RWPE2 (cell line): Measurements from ENCODE around the gene TMBIM1.

ENCODE experiments used
- ATAC-seq: fragments of 200-7000 bp; cut with Tn5 transposase; 3 replicates; pipeline ENCODE4 v1.9.1; 2021; ENCODE audit warnings: low read depth
- DNase-seq: peaks from one replicate; pipeline ENCODE4 v3.0.0-alpha.2; 2020; ENCODE audit warnings: low spot score
- H3K27ac ChIP-seq: fragments of 450-650 bp; 2 replicates; pipeline ENCODE4 v1.5.1; 2017; ENCODE audit warnings: mild to moderate bottlenecking; ENCODE audit not compliant: poor library complexity, severe bottlenecking
- H3K27me3 ChIP-seq: fragments of 250-450 bp; sonication (Bioruptor Pico); 2 replicates; pipeline ENCODE4 v1.5.1; 2021; ENCODE audit warnings: mild to moderate bottlenecking, moderate library complexity; ENCODE audit not compliant: insufficient read depth, poor library complexity, severe bottlenecking
- H3K36me3 ChIP-seq: fragments of 250-450 bp; sonication (Bioruptor Pico); 2 replicates; pipeline ENCODE4 v1.5.1; 2020; ENCODE audit warnings: low read depth, mild to moderate bottlenecking, moderate library complexity
- H3K4me1 ChIP-seq: fragments of 250-450 bp; sonication (Bioruptor Pico); 2 replicates; pipeline ENCODE4 v1.5.1; 2021; ENCODE audit warnings: mild to moderate bottlenecking, moderate library complexity; ENCODE audit not compliant: insufficient read depth, poor library complexity, severe bottlenecking
- H3K4me3 ChIP-seq: fragments of 250-450 bp; sonication (Bioruptor Pico); 2 replicates; pipeline ENCODE4 v1.5.1; 2021; ENCODE audit warnings: mild to moderate bottlenecking, moderate library complexity; ENCODE audit not compliant: severe bottlenecking
- H3K9me3 ChIP-seq: fragments of 250-450 bp; sonication (Bioruptor Pico); 2 replicates; pipeline ENCODE4 v1.5.1; 2021; ENCODE audit warnings: mild to moderate bottlenecking, moderate library complexity; ENCODE audit not compliant: severe bottlenecking
- CTCF ChIP-seq: fragments of 450-650 bp; IDR thresholded peaks from one replicate; pipeline ENCODE4 v1.5.1; 2017; ENCODE audit warnings: mild to moderate bottlenecking, moderate library complexity; ENCODE audit not compliant: poor library complexity, severe bottlenecking

Gene TMBIM1

DNA sequence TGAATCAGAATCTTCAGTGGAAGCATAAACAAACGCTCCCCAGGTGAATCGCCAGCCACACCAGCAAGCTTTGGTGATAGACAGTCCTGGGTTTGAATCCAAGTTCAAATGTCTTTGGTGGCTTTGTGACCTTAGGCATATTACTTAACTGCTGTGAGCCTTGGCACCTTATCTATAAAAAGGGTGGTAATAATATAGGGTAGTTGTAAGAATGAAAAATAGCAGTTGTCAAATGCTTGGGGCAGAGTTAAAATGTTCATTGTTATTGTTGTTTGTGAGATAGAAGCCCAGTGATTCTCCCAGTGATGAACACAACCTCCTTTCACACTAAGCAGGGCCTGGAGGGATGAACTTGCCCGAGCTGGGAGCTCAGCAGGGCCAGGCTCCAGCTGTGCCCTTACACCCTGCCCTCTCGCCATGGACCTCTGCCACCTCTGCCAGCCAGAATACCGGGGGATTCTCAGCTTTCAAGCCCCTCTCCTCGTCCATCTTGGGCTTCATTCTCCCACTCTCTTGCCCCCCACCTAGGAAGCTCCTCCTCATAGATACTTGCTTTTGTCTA, 6.1 kb upstream of the TMBIM1 start:
- ATAC-seq: no peak
- H3K27ac ChIP-seq: peak overlapping the region; percentile 95
- no peaks in the 10 kb centered on the region for H3K36me3 ChIP-seq
- H3K4me1 ChIP-seq: peaks cover 45% of the 10 kb centered on the region
- no peaks in the 10 kb centered on the region for H3K9me3 ChIP-seq
- no peaks in the 10 kb centered on the region for H3K27me3 ChIP-seq
- no peak for DNase-seq
- TF ChIP-seq CTCF: no peak
- H3K4me3 ChIP-seq: no peak overlapping the region

GRCh38 chr2:218296847-218297246, 4.5 kb upstream of the TMBIM1 start:
- Histone ChIP-seq H3K4me3 (no peak overlapping the region), H3K27me3 (no peaks in the 10 kb centered on the region), H3K27ac (peak overlapping the region; percentile 95), H3K36me3 (no peaks in the 10 kb centered on the region), H3K9me3 (no peaks in the 10 kb centered on the region), H3K4me1 (peaks cover 54% of the 10 kb centered on the region)
- peak; percentile 18 for TF ChIP-seq CTCF
- no peak for ATAC-seq
- no peak for DNase-seq

GRCh38 chr2:218296200-218296599, 3.9 kb upstream of the TMBIM1 start:
- H3K27ac ChIP-seq: peak overlapping the region; percentile 95
- H3K9me3 ChIP-seq: no peaks in the 10 kb centered on the region
- ATAC-seq: no peak
- peaks cover 54% of the 10 kb centered on the region for H3K4me1 ChIP-seq
- H3K4me3 ChIP-seq: no peak overlapping the region
- no peak for TF ChIP-seq CTCF
- DNase-seq: no peak
- H3K36me3 ChIP-seq: no peaks in the 10 kb centered on the region
- no peaks in the 10 kb centered on the region for H3K27me3 ChIP-seq

DNA sequence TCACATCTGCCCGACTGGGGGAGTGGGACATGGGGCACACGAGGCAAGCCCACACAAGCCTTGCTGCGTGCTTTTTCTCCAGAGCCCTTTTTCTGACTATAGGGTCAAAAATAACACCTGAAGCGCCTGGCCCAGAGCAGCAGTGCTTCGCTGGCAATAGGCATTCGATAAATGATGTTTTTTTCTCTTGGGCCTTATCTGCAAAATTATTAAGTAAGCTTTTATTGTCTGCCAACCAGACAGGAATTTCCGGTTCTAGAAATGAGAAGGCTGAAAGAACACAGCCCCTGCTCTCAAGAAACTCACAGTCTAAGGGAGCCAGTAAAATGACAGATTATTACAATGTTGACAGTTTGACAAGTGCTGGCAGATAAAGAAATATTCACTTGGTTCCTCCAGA, 2.7 kb upstream of the TMBIM1 start:
- Histone ChIP-seq H3K27me3 (no peaks in the 10 kb centered on the region), H3K27ac (peak overlapping the region; percentile 95), H3K9me3 (no peaks in the 10 kb centered on the region), H3K36me3 (peaks cover 7% of the 10 kb centered on the region; the same call in 1 of the 2 replicates), H3K4me3 (no peak overlapping the region), H3K4me1 (peaks cover 54% of the 10 kb centered on the region)
- no peak for TF ChIP-seq CTCF
- DNase-seq: no peak
- 0 out of 3 replicates have a peak, but pooled peaks have one; percentile 7 for ATAC-seq

- Histone ChIP-seq H3K36me3 (peaks cover 10% of the 10 kb centered on the region; the same call in 1 of the 2 replicates), H3K27ac (peak overlapping the region; percentile 95), H3K27me3 (no peaks in the 10 kb centered on the region), H3K4me3 (no peak overlapping the region), H3K9me3 (no peaks in the 10 kb centered on the region), H3K4me1 (peaks cover 57% of the 10 kb centered on the region)
- no peak for DNase-seq
- ATAC-seq: no peak
- no peak for TF ChIP-seq CTCF
Observed at GRCh38 chr2:218294430-218295022, 2.2 kb upstream of the TMBIM1 start.
